EL (cell line): Measurements from ENCODE around the gene NOG.

Experiments
- DNase-seq: peaks from one replicate; pipeline ENCODE4 v3.0.0-alpha.2; 2016

Gene NOG

GRCh38 chr17:56638591-56639051 is 45.1 kb downstream of the NOG start:
- DNase-seq = no peak

GRCh38 chr17:56639517-56639916 is 46.0 kb downstream of the NOG start:
- DNase-seq = no peak

- DNase-seq = no peak
Observed at GRCh38 chr17:56640116-56640515, 46.6 kb downstream of the NOG start.

GRCh38 chr17:56641373-56641772 is 47.9 kb downstream of the NOG start:
- no peak for DNase-seq

GRCh38 chr17:56641894-56642293 is 48.4 kb downstream of the NOG start:
- no peak for DNase-seq

GRCh38 chr17:56642424-56642823 is 48.9 kb downstream of the NOG start:
- DNase-seq = no peak
